Nephron (organoid): ENCODE results near the gene UQCC5.

Experiments used
- H3K27ac Mint-ChIP-seq, 3 experiments: 2 replicates each; pipeline ENCODE4 v1.8.0; 2020; ENCODE audit warnings: mixed read lengths in 3 of 3, mild to moderate bottlenecking in 2 of 3, moderate library complexity in 1 of 3
- H3K27me3 Mint-ChIP-seq: 2 replicates; pipeline ENCODE4 v1.8.0; 2021; ENCODE audit warnings: low read depth, mild to moderate bottlenecking, moderate library complexity, mixed read lengths
- H3K36me3 Mint-ChIP-seq: 2 replicates; pipeline ENCODE4 v1.8.0; 2020; ENCODE audit warnings: low read depth, mixed read lengths
- H3K4me1 Mint-ChIP-seq: 2 replicates; pipeline ENCODE4 v1.8.0; 2020; ENCODE audit warnings: mixed read lengths
- H3K4me3 Mint-ChIP-seq, 3 experiments: 2 replicates each; pipeline ENCODE4 v1.8.0; 2020; ENCODE audit warnings: mild to moderate bottlenecking in 3 of 3, mixed read lengths in 3 of 3, moderate library complexity in 2 of 3
- H3K9me3 Mint-ChIP-seq: 2 replicates; pipeline ENCODE4 v1.8.0; 2020; ENCODE audit warnings: mixed read lengths
- TF ChIP-seq, protein P1 (sequence below), 3 experiments: fragments of 200-600 bp; sonication (generic); IDR thresholded peaks; one replicate each; pipeline ENCODE4 v1.5.0; 2021; ENCODE audit warnings: antibody characterized with exemption in 3 of 3; ENCODE audit not compliant: unreplicated experiment in 3 of 3

The UQCC5 gene

DNA sequence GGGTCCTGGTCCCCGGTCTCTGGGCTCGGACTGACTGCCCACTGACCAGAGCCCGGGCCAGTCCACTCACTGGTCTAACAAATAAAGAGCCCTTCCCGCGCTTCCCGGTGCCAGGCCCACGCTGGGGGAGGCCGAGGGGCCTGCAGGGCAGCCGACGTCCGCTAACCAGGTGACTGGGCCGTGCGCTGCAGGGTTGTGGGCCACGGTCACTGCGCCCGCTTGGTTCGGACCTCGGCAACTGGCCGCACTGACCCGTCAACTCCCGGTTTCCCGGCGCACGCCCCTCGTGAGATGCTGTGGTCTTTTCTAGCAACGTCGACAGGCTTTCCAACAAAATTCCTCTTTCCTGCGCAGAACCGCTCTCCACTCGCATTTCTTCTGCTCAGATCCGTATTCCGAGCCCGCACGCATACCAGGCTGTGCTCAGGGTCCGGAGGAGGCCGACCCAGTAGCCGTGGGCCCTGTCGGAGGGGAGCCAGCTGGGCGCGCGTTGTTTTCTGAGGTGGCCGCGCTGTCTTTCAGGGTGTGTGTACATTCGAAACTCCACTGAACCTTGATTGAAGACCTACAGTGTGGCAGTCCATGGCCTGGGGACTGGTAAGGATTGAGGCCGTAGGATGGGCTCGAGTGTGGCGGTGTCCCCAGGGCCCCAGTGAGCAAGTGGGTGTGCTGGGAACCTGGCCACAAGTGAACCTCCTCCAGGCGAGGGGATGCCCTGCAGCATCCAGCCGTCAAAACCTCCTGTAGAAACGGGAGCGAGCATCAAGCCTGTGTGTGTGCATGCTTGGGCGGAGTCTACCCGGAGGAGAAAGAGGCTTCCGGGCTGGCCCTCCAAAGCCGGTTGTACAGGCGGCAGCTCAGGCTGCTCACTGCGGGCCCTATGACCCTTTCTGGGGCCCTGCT, 1.9 kb upstream of the UQCC5 start:
- peaks cover 51% of the 10 kb centered on the region for H3K4me1 Mint-ChIP-seq
- peaks cover 14% of the 10 kb centered on the region for H3K36me3 Mint-ChIP-seq
- H3K9me3 Mint-ChIP-seq, result no peaks in the 10 kb centered on the region
- TF ChIP-seq, protein P1, sequence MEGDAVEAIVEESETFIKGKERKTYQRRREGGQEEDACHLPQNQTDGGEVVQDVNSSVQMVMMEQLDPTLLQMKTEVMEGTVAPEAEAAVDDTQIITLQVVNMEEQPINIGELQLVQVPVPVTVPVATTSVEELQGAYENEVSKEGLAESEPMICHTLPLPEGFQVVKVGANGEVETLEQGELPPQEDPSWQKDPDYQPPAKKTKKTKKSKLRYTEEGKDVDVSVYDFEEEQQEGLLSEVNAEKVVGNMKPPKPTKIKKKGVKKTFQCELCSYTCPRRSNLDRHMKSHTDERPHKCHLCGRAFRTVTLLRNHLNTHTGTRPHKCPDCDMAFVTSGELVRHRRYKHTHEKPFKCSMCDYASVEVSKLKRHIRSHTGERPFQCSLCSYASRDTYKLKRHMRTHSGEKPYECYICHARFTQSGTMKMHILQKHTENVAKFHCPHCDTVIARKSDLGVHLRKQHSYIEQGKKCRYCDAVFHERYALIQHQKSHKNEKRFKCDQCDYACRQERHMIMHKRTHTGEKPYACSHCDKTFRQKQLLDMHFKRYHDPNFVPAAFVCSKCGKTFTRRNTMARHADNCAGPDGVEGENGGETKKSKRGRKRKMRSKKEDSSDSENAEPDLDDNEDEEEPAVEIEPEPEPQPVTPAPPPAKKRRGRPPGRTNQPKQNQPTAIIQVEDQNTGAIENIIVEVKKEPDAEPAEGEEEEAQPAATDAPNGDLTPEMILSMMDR (IDR thresholded peaks at IDR 0.05; ENCODE audit: unreplicated experiment in 3 of 3), result no peak
- H3K4me3 Mint-ChIP-seq, result peak overlapping the region; percentile 97 to 100 (median 97)
- peaks cover 1% of the 10 kb centered on the region for H3K27me3 Mint-ChIP-seq
- H3K27ac Mint-ChIP-seq, result peak overlapping the region; percentile 81 to 96 (median 88)

DNA sequence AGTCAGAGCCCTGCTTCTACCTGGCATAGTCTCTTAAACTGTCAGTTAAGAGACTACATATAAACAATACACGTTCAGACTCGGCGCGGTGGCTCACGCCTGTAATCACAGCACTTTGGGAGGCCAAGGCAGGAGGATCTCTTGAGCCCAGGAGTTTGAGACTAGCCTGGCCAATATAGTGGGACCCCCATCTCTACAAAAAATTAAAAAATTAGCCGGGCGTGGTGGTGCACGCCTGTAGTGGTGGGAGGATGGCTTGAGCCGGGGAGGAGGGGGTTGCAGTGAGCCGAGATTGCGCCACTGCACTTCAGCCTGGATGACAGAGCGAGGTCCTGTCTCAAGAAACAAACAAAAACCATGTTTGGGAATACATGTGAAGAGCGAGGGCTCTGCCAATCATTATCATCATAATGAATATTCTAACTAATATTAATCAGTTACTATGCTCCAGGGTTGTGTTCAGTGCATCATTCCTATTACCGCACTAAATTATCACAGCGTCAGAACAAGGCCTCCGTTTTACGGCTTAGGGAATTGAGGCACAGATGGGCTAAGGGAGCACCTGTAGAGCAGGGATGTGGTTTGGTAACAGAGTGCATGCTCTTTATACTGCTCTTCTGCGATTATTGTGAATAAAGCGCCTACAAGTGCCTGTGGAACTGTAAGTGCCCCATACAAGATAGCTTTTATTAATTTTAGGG, 844 bp upstream of the UQCC5 start:
- Mint-ChIP-seq H3K27me3 (no peaks in the 10 kb centered on the region), H3K4me3 (peak overlapping the region; percentile 97 to 100 (median 97)), H3K9me3 (no peaks in the 10 kb centered on the region), H3K36me3 (peaks cover 15% of the 10 kb centered on the region), H3K27ac (peak overlapping the region; percentile 96 to 100 (median 98)), H3K4me1 (peaks cover 44% of the 10 kb centered on the region)
- TF ChIP-seq, protein P1 (IDR thresholded peaks at IDR 0.05; ENCODE audit: unreplicated experiment in 3 of 3), result no peak

DNA sequence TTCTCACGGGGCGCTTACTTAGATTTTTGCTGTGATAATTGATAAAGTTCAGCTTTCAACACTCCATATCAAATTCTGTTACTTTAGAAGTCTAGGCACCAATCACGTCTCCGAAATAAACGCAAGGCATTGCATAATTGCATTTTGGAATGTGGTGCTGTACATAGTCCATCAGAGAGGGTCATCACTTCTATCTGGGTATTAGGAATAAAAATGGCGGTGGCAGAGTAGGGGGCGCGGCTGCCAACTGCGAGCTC, 365 bp upstream of the UQCC5 start:
- Mint-ChIP-seq H3K27me3 (no peaks in the 10 kb centered on the region), H3K4me3 (peak overlapping the region; percentile 97 to 100 (median 97)), H3K4me1 (peaks cover 44% of the 10 kb centered on the region), H3K27ac (peak overlapping the region; percentile 96 to 100 (median 98)), H3K9me3 (no peaks in the 10 kb centered on the region), H3K36me3 (peaks cover 19% of the 10 kb centered on the region)
- TF ChIP-seq, protein P1 (IDR thresholded peaks at IDR 0.05; ENCODE audit: unreplicated experiment in 3 of 3), result no peak

DNA sequence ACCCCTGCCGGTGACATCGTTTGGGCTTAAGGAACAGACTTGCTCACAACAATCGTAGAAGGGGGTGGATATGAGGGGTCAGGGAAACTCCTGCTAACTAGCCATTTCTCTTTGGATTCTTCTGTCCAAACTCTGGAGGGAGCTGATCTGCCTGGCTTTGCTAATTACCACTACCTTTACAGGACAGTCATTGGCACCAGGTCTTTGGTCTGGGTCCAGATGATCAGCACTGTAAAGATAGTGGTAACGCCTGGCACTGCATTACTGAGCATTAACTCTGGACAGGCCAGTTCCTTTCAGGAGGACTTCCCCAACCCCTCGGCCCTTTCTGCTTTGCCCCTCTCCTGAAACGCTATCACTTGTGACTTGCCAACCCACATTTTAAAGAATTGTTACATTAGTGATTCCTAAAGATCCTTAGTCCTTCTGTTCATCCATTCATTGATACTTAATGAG, 788 bp downstream of the UQCC5 start:
- Mint-ChIP-seq H3K9me3 (no peaks in the 10 kb centered on the region), H3K27ac (peak overlapping the region; percentile 96 to 100 (median 98))

DNA sequence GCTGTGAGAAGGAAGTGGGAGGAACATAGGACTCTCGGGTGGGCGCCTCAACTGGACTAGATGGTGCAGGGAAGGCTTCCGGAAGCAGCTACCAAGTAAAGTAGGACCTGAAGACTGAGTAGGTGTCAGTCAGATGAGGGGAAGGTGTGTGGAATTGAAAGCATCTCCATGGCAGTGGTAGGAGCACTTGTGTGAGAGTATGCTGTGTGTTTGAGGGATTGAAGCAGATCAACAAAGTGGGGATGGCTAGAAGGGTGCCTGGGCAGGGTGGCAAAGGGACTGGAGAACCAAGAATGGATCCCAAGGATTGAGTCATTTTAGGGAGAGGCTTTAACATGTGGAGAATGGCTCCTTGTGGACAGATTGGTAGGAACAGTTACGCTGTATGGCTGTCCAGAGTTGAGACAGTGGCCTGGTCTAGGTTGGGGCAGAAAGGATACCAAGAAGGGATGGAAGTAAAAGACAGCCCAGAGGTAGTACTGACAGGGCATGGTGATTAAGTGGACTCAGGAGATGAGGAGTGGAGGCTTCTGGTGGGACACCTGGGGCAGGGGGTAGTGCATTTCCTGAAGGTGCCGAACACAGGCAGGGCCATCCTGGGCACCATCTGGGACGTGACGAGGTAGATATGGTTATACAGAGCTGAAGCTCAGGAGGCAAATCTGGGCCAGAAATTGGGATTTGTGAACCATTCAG, 1.5 kb downstream of the UQCC5 start:
- peaks cover 44% of the 10 kb centered on the region for H3K4me1 Mint-ChIP-seq

More for the DNA sequence above, 788 bp downstream of the UQCC5 start:
- Mint-ChIP-seq H3K36me3 (peaks cover 24% of the 10 kb centered on the region), H3K4me1 (peaks cover 44% of the 10 kb centered on the region), H3K27me3 (no peaks in the 10 kb centered on the region), H3K4me3 (peak overlapping the region; percentile 97 to 100 (median 97))
- TF ChIP-seq, protein P1 (IDR thresholded peaks at IDR 0.05; ENCODE audit: unreplicated experiment in 3 of 3), result no peak

More for the DNA sequence above, 1.5 kb downstream of the UQCC5 start:
- Mint-ChIP-seq H3K27me3 (no peaks in the 10 kb centered on the region), H3K9me3 (no peaks in the 10 kb centered on the region), H3K36me3 (peaks cover 24% of the 10 kb centered on the region), H3K27ac (peak overlapping the region; percentile 96 to 100 (median 98)), H3K4me3 (peak overlapping the region; percentile 97 to 100 (median 97))
- TF ChIP-seq, protein P1 (IDR thresholded peaks at IDR 0.05; ENCODE audit: unreplicated experiment in 3 of 3), result no peak
